GM18861 (cell line): ENCODE data around the gene RHEBL1.
A peak's percentile ranks its signal among the peaks of the same experiment; 100 is the strongest.

Source experiments
- ATAC-seq: cut with Tn5 transposase; IDR thresholded peaks from one replicate; pipeline ENCODE4 v1.9.1; 2021; ENCODE audit not compliant: unreplicated experiment

The RHEBL1 gene, protein sequence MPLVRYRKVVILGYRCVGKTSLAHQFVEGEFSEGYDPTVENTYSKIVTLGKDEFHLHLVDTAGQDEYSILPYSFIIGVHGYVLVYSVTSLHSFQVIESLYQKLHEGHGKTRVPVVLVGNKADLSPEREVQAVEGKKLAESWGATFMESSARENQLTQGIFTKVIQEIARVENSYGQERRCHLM

DNA sequence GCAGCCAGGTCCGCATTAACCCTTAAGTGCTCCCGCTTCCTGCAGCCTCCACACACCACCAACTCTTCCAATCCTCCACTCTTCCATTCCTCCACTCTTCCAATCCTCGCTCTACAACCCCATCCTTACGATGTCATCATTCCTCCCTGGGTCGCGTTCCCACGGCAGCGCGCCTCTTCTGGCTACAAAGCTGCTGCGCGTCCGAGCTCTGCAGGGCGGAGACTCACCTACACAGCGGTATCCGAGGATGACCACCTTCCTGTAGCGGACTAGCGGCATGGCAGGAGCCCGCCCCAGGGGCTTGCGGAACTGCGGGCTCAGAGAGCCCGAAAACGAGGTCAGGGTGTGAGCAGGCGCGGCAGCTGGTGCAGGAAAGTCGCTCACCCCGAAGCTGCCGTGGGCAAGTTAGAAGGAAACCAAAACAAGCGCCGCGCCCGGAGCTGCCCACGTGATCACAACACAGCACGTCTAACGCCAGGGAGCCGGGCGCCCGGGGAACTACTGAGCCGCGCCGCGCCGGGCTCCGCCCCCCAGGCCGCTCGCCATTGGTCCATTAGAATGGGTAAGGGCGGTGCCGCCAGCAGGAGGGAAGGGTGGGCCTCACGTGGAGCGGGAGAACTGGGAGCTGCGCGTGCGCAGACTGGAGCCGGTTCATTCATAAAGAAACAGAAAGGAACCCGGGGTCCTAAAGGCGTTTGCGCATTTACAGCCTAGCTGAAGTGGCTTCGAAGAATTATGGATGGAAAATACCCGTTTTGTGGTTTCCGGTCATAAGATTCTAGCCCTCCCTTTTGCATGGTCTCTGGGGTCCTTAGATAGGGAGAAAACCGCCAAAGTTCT lies at the start of gene RHEBL1:
Gene RHEBL1, minus strand, starts transcription at position 473 of the 840 bp plus-strand sequence. Its CDS starts 194 bp downstream, at position 279.
- peak; percentile 94 for ATAC-seq

DNA sequence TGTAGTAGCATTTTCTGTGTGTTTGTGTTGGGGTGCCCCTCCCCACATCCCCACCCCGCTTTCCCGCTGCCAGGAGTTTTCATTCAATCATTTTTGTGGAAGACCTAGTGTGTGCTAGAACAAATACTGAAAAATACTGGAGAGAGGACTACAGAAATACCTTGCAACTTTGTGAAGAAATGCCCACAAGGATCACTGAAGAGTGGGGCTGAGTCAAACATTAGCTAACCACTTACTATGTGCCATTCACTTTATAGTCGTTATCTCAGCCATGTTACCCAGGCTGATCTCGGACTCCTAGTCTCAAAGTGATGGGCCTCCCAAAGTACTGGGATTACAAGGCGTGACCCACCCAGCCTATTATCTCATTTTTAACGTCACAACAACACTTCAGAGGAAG lies 41.4 kb upstream of the RHEBL1 start:
- ATAC-seq = no peak

DNA sequence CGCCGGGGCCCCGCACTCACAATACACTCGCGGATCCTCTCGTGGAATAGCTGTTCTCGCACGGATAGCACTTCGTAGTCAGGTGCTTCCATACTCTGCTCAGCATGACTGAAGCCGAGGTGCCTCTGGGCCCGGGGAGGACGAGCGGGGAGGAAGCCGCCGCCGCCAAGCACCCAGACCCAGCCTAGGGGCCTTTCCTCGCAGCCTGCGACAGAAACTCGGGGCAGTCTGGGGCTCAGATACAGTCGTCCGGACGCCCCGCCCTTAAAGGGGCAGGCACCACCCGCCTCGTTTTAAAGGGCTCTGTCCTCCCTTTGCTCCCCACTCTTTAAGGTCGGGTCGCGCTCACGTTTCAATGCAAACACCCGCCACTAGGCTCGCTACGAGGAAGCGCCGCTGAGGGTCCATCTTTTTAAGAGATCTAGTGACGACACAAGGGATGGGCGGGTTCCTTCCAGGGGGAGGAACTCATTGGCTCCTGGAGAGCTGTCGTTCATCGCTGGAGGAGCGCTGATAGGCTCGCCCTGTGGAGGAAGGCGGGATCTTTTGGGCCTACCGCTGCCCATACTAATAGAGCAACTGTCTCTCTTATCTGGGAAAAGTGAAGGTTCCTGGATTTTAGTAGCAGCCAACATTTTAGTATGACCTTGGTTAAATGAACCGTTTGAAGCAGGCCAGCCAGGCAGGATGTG lies 40.8 kb upstream of the RHEBL1 start, which contains the start of gene LMBR1L:
Gene LMBR1L, minus strand, starts transcription at position 384 of the 692 bp plus-strand sequence. Its CDS starts 292 bp downstream, at position 92.
- peak; percentile 98 for ATAC-seq

DNA sequence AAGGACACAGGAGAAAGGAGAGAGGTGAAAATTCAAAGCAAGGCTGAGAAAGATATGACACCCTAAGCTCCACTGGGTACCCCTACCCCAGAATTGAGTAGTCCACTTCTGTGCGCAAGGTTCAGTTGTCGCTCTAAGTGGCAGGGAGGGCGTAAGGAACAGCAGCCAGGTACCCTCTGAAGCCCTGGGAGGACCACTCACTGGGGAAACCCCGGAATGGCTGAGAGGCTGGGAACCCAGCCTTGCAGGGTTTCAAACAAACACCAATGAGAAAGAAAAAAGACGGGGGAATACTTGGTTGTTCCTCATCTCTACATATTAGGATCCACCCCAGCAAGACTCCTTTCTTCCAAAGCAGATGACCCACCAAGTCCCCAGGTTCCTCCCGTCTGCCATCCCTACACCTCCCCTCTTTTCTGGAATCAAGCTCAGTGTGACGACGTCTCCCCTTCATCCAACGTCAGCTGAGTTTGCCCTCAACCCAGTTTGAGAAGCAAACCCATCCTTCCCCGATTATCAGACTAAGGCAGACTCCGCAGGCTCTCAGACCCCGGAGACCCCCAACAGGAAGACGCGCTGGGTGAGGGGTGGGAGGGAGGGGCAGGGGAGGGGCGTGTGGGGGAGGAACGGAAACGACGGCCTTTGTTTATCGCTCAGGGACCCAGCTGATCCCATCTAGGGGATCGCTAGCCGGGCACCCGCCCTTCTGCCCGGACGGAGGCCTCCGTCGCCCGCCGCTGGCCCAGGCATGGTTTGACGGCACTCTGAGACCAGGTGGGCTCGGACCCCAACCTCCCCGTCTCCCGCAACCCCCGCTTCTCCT lies 40.1 kb upstream of the RHEBL1 start:
- no peak for ATAC-seq

DNA sequence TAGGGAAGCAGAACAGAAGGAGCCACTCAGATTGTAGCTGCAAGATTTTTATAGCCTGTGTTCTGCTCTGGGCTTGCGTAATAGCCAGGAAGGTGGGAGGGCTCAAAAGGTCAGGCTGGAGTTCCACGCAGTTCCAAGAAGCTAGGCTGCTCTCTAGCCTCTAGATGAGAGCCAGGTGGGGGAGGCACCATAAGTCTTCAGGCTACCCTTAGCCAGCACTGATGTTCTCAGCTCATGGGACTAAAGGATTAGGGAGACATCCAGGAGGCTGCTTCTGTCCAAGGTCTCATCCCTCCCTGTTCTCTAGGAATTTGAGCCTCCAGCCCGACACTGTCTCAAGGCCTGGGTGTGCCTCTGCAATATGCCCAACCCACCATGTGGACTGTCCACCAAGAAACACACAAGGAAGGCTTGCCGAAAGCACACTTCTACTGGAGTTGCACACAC lies 39.2 kb upstream of the RHEBL1 start:
- ATAC-seq = no peak

DNA sequence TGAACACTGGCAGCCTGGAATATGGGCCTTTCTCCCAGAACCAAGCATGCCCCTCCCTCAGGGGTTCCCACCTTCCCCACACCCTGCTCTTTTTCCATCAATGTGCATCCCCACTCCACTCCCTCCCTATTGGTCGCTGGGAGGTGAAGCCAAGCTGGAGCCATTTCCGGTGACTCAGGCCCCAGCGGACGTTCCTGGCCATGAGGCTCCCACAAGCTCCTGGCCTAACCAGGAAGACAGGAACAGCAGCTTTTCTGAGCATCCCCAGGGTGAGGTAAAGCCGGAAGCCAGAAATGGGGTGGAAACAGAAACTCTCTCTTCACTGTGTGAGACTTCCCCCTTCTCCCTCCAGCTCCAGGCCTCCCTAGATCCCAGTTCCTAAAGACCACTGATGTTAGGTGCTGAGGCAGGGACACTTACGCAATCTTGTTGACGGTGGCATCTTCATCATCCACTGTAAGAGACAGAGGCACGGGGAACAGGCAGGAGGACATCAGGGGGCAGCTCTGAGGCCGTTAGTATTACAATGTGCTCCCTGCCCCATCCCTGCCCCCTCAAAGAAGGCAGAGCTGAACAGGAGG lies 35.8 kb upstream of the RHEBL1 start:
- no peak for ATAC-seq

DNA sequence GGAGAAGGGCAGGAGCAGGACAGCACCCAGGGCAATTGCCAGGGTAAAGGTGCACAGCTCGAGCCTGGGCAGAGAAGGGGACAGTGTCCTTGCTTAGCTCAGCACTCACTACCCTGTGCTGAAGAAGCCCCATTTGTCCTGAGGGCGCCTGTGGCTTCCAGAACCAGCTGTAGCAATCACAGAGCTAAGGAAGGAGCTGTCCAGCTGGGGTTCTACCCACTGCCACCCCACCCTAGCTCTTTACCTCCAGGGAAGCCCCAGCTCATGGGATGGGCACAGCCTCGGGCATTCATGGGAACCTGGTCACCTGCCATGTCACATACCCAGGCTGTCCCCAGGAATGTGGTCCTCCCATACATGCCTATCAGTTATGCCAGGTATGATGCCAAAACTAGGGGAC lies 35.0 kb upstream of the RHEBL1 start:
- ATAC-seq = no peak

DNA sequence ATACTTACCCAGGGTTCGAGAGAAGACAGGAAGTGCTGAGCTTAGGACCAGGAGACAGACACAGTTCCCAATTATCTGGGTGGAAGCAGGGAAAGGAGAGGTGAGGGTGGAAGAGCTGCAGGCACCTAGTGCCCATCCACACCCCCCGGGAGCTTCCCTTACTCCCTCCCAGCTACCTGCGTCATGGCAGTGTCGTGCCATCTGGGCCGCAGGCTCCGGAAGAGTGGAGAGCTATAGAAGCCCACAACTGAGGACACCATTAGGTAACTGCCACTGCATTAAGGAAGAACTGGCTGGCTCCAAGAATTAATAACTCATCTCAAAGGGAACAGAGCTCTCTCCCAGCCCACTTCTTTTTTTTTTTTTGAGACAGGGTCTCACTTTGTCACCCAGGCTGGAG lies 30.6 kb upstream of the RHEBL1 start:
- no peak for ATAC-seq

DNA sequence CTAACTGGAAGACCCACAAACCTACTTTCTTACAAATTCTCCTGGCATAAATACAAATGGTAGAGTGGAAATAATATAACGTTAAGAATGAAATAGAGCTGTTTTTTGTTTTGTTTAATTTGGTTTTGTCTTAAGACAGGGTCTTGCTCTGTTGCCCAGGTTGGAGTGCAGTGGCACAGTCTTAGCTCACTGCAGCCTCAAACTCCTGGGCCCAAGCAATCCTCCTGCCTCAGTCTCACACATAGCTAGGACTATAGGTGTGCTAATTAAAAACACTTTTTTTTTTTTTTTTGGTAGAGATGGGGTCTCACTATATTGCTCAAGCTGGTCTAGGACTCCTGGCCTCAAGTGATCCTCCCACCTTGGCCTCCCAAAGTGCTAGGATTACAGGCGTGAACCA lies 28.9 kb upstream of the RHEBL1 start:
- ATAC-seq = no peak

DNA sequence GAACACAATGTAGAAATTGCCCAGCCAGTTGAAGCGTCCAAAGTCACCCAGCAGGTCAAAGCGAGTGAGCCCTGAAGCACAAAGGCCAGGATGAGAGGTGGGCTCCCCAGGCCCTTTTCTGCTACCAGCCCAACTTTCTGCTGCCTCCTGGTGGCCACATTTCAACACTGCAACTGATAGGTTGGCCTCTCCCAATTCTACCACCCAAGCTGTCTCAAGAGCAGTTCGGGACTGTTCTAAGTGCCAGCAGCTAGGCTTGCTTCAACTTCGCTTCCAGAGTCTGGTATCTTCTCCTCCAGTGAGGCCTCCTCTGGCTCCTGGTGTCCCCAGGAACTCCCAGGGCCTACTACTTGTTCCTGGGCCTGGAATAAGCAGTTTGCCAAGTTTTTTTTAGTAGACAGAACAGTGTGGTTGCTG lies 28.3 kb upstream of the RHEBL1 start:
- no peak for ATAC-seq

DNA sequence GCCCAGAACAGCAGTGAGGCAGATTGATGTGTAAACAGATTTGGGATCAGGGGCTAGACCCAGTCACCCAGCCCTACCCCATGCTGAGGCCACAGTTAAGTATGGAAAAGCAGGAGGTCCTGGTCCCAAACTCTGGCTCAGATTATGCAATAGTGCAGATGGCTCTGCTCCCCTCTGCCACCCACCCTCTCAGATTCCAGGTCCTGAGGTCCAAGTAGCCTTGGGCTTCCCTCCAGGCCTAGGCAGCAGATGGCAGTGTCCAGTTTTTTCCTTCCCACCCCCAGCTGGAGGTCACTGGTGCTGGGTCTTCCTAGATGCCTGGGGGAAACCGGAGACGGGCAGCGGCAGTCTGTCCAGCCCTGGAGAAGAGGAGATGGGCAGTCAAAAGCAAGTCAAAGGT lies 27.6 kb upstream of the RHEBL1 start:
- ATAC-seq = no peak

DNA sequence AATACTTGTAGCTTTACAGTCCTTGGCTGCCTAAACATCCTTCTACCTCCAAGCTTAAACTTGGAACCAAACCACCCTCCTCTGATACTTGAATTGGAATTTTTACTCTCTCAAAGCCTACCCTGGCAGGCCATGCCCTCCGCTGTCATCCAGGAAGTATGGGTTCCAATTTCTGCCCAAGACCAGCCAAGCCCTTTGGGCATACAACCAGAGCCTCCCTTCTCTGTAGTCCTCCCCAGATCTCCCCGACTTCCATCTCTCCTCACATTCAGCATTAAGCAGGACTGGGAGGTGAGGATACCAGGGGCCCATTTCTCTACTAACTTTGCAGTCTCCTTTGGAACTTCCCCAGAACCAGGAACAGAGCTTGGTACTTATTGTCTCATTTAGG lies 25.2 kb upstream of the RHEBL1 start:
- no peak for ATAC-seq

DNA sequence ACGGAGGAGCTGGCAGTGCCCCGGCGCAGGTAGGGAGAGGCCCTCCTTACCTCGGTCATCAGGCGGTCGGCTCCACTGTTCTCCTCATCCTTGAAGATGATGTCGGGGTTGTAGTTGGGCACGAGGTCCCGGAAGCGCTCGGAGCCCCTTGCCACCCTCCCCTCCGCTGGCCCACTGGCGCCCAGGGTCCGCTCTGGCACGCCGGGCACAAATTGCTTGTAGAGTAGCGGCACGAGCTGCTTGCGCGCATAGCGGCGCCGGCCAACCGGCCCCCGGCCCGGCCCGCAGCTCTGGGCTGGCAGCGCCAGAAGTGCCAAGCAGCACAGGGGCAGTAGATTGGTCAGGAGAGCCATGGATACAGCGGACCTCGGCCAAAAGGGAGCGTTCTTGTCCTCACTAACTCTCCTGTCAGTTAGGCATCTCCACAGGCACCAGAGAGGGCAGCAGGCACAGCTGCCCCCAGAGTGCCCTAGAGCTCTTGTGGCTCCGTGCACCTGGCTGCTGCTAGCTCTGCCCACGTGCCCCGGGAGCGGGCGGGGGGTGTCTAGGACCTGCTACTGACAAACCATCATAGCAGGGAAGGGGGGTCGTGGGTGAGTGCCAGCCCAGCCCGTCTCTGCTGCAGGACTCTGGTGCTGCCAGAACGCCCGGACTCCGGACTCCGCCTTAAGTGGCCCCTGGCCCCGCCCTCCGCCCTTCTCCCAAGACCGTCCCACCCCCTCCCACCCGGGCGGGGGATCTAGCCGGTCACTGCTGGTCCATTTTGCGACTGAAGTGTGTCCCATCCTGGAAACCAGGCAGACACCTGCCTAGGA lies 24.6 kb upstream of the RHEBL1 start, which contains the start of gene DHH:
Gene DHH, minus strand, starts transcription at position 642 of the 815 bp plus-strand sequence. Its CDS starts 289 bp downstream, at position 353.
- no peak for ATAC-seq

DNA sequence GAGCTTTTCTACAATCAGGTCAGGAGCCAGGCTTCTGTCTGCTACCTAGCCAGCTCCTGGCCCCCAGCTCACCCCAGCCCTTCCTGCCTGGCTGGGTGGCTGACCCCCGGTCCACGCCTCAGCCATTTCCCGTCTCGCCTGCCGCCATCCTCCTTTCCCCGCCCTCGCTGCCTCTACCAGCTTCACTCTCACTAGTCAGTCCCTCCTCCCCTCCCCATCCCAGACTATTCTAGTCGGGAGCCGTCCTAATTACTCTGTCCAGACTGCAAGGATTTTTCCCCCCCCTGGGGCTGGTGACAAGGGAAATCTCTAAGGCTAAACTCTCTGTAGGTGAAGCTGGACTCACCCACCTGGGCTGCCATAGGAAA lies 24.0 kb upstream of the RHEBL1 start:
- no peak for ATAC-seq

DNA sequence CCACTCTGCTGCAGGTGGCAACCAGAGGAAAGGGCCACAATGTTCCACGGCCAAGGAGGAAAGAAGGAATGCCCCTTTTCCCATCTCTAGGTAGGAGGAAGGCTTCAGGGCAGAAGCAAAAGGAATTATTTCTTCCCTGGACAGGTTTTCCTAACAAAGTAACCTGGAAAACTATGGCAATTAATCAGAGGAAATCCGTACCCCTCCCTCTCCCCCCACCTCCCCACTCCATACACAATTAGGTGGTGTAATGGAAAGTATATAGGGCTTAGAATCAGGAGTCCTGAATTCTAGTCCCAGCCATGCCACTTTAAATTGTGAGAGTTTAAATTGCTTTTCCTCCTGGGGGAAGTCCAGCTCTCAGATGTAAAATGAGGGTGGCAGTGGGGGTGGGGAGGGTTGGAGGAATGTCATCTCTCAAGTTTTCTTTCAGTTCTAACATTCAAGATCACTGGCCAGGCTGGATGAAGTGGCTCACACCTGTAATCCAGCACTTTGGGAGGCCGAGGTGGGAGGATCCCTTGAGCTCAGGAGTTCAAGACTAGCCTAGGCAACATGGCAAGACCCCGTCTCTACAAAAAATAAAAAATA lies 23.1 kb upstream of the RHEBL1 start:
- ATAC-seq = no peak

DNA sequence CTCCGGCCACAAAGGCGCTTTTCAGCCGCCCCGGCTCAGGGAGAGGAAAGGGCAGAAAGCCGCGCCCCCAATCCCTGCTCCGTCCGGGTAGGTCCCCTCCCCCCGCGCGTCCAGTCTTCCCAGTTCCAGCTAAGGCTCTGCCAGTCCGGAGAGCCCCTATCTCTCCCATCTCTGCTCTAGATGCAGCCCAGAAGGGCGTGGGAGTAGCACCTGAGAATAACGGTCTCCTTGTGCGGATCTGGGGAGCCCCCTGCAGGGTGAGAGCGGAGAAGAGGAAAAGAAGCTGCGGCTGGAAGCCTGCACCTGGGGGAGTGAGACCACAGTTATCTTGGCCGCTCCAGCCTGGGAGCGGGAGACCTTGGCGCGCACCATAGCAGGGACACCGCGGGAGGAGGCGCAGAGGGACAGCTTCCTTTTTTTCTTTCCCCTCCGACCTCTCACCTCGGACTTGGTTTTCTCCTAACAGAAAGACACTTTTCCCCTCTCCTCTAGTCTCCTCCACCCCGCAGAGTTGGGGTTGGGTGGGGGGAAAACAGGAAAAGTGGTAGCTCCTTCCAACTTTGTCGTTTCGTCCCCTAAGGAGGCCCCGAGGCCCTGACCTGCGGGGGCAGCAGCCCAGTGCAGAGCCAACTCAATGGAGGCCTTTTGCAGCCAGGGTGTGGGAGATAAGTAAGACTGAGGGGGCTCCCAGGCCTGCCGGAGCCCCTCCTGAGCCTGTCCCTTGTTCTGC lies 22.5 kb upstream of the RHEBL1 start:
- no peak for ATAC-seq

DNA sequence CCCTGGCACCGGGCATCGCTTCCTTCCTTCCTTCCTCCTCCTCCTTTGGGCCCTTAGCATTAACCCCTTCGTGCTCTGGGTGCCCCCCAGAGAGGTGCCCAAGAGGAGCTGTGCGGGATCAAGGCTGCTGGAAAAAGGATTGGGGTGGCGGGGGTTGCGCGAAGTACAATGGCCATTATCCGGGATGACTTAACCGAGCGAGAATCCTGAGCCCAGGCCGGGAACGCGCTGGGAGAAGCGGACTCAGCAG lies 22.0 kb upstream of the RHEBL1 start:
- ATAC-seq = no peak

DNA sequence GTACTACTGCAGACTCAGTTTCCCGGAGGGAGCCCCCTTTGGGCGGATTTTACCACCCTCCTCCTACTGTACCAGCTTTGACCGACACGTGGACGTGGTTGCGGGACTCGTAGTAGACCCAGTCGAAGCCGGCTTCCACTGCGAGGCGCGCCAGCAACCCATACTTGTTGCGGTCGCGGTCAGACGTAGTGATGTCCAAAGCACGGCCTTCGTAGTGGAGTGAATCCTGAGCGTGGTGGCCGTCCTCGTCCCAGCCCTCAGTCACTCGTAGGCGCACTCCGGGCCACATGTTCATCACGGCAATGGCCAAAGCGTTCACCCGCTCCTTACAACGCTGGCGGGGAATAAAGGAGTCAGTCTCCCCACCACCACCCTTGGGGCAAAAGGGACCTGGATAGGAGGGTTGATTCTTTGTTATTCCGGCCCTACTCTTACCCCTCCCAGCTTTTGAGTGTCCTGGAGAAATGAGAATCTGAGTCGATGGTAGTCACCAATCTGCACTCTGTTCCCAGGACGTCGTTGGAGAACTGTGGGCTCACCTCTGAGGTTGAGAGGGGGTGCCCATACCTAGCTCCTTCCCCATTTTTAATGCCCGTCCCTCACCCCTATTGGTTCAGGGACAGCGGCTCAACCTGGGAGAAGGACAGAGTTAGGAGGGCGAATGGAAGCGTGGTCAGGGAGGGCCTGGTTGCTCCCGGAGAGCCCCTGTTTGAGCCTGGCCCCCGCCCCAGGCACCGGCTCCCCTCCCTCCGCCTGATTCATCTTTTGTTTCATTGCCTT lies 21.5 kb upstream of the RHEBL1 start:
- no peak for ATAC-seq
